Measurements from ENCODE around the gene LRRC14B. TPM values are rescaled to one million over a fixed set of nuclear protein-coding genes. Genes with fewer than 3 reads are reported as not detected.
"Not testable (repeated sequence)": the region's sequence is repeated elsewhere in the genome, so short reads cannot be mapped to it uniquely, and the experiment has no call there.

The LRRC14B gene
- total and polyA plus RNA-seq, 9 donors = 17.2 to 40.9 (median 27.4) TPM

GRCh38 chr5:233426-233825, 42.1 kb downstream of the LRRC14B start:
- H3K9me3 ChIP-seq (replicated peaks; ENCODE audit: control insufficient read depth, low read depth, low read length); H3K4me1 ChIP-seq (ENCODE audit: control insufficient read depth, insufficient read depth, low read length); H3K4me3 ChIP-seq (ENCODE audit: low read length); H3K27ac ChIP-seq (ENCODE audit: low read length); H3K27me3 ChIP-seq (ENCODE audit: control insufficient read depth, insufficient read depth, low read length); DNase-seq: not testable (repeated sequence)
- 96% methylated on average over 16 of the region's 20 CpGs for WGBS (ENCODE audit: insufficient coverage)
- peaks cover 54% of the 10 kb centered on the region for H3K36me3 ChIP-seq (ENCODE audit: control insufficient read depth, insufficient read depth, low read length)

GRCh38 chr5:234450-234849, 43.2 kb downstream of the LRRC14B start:
- H3K4me1 ChIP-seq (ENCODE audit: control insufficient read depth, insufficient read depth, low read length) = no peaks in the 10 kb centered on the region

GRCh38 chr5:235527-235926, 44.2 kb downstream of the LRRC14B start:
- peaks cover 58% of the 10 kb centered on the region for H3K36me3 ChIP-seq (ENCODE audit: control insufficient read depth, insufficient read depth, low read length)
- not testable (repeated sequence) for H3K27me3 ChIP-seq (ENCODE audit: control insufficient read depth, insufficient read depth, low read length); H3K27ac ChIP-seq (ENCODE audit: low read length); H3K4me1 ChIP-seq (ENCODE audit: control insufficient read depth, insufficient read depth, low read length); H3K9me3 ChIP-seq (replicated peaks; ENCODE audit: control insufficient read depth, low read depth, low read length); DNase-seq; H3K4me3 ChIP-seq (ENCODE audit: low read length)
- WGBS (ENCODE audit: insufficient coverage) = 100% methylated on average over 1 of the region's 9 CpGs

More at GRCh38 chr5:234450-234849, 43.2 kb downstream of the LRRC14B start:
- no peaks in the 10 kb centered on the region for H3K9me3 ChIP-seq (replicated peaks; ENCODE audit: control insufficient read depth, low read depth, low read length)
- 93% methylated on average over 5 of the region's 8 CpGs for WGBS (ENCODE audit: insufficient coverage)
- no peak overlapping the region for H3K27ac ChIP-seq (ENCODE audit: low read length)
- no peak overlapping the region for H3K4me3 ChIP-seq (ENCODE audit: low read length)
- no peak for DNase-seq
- peaks cover 53% of the 10 kb centered on the region for H3K36me3 ChIP-seq (ENCODE audit: control insufficient read depth, insufficient read depth, low read length)
- no peaks in the 10 kb centered on the region for H3K27me3 ChIP-seq (ENCODE audit: control insufficient read depth, insufficient read depth, low read length)

GRCh38 chr5:237931-238330, 46.6 kb downstream of the LRRC14B start:
- not testable (repeated sequence) for H3K27ac ChIP-seq (ENCODE audit: low read length); H3K4me3 ChIP-seq (ENCODE audit: low read length); H3K9me3 ChIP-seq (replicated peaks; ENCODE audit: control insufficient read depth, low read depth, low read length); DNase-seq; H3K4me1 ChIP-seq (ENCODE audit: control insufficient read depth, insufficient read depth, low read length); H3K27me3 ChIP-seq (ENCODE audit: control insufficient read depth, insufficient read depth, low read length)
- H3K36me3 ChIP-seq (ENCODE audit: control insufficient read depth, insufficient read depth, low read length) = peaks cover 61% of the 10 kb centered on the region
- WGBS (ENCODE audit: insufficient coverage) = no CpG with 5 or more reads among the region's 8 CpGs

GRCh38 chr5:240550-240949, 49.3 kb downstream of the LRRC14B start:
- not testable (repeated sequence) for DNase-seq; H3K4me1 ChIP-seq (ENCODE audit: control insufficient read depth, insufficient read depth, low read length); H3K27me3 ChIP-seq (ENCODE audit: control insufficient read depth, insufficient read depth, low read length); H3K9me3 ChIP-seq (replicated peaks; ENCODE audit: control insufficient read depth, low read depth, low read length); H3K4me3 ChIP-seq (ENCODE audit: low read length); H3K27ac ChIP-seq (ENCODE audit: low read length)
- WGBS (ENCODE audit: insufficient coverage) = 100% methylated on average over 1 of the region's 7 CpGs
- H3K36me3 ChIP-seq (ENCODE audit: control insufficient read depth, insufficient read depth, low read length) = peaks cover 47% of the 10 kb centered on the region

- not testable (repeated sequence) for DNase-seq; H3K4me1 ChIP-seq (ENCODE audit: control insufficient read depth, insufficient read depth, low read length); H3K4me3 ChIP-seq (ENCODE audit: low read length); H3K27ac ChIP-seq (ENCODE audit: low read length); H3K27me3 ChIP-seq (ENCODE audit: control insufficient read depth, insufficient read depth, low read length); H3K9me3 ChIP-seq (replicated peaks; ENCODE audit: control insufficient read depth, low read depth, low read length)
- WGBS (ENCODE audit: insufficient coverage) = 91% methylated on average over 8 of the region's 13 CpGs
- peaks cover 50% of the 10 kb centered on the region for H3K36me3 ChIP-seq (ENCODE audit: control insufficient read depth, insufficient read depth, low read length)
Measured at GRCh38 chr5:241045-241669, 49.9 kb downstream of the LRRC14B start.

GRCh38 chr5:243683-244367, 52.5 kb downstream of the LRRC14B start:
- 81% methylated on average over 5 of the region's 12 CpGs for WGBS (ENCODE audit: insufficient coverage)
- H3K27ac ChIP-seq (ENCODE audit: low read length); H3K4me3 ChIP-seq (ENCODE audit: low read length); DNase-seq; H3K9me3 ChIP-seq (replicated peaks; ENCODE audit: control insufficient read depth, low read depth, low read length); H3K4me1 ChIP-seq (ENCODE audit: control insufficient read depth, insufficient read depth, low read length); H3K27me3 ChIP-seq (ENCODE audit: control insufficient read depth, insufficient read depth, low read length): not testable (repeated sequence)
- H3K36me3 ChIP-seq (ENCODE audit: control insufficient read depth, insufficient read depth, low read length) = peaks cover 58% of the 10 kb centered on the region

- H3K4me3 ChIP-seq (ENCODE audit: low read length); DNase-seq; H3K9me3 ChIP-seq (replicated peaks; ENCODE audit: control insufficient read depth, low read depth, low read length); H3K27me3 ChIP-seq (ENCODE audit: control insufficient read depth, insufficient read depth, low read length); H3K27ac ChIP-seq (ENCODE audit: low read length); H3K4me1 ChIP-seq (ENCODE audit: control insufficient read depth, insufficient read depth, low read length): not testable (repeated sequence)
- H3K36me3 ChIP-seq (ENCODE audit: control insufficient read depth, insufficient read depth, low read length) = peaks cover 50% of the 10 kb centered on the region
- 50% methylated on average over 1 of the region's 5 CpGs for WGBS (ENCODE audit: insufficient coverage)
Measured at GRCh38 chr5:245717-246116, 54.4 kb downstream of the LRRC14B start.

Other genes with a start within 250 kb of the LRRC14B start
- 1.1 TPM for gene PLEKHG4B, start 99.3 kb upstream of the LRRC14B start, total RNA-seq
- gene PLEKHG4B, start 99.3 kb upstream of the LRRC14B start, polyA plus RNA-seq (ENCODE audit: insufficient read depth in 1 of 8, insufficient read length in 8 of 8, low replicate concordance in 1 of 8) = 1 to 10 TPM in 4 of 8 donors, under 1 TPM in 4; 0.46 to 2.9 (median 0.95) TPM
- 6.6 TPM for gene CCDC127, start 26.7 kb downstream of the LRRC14B start, total RNA-seq
- 10 to 100 TPM in 2 of 8 donors, 1 to 10 TPM in 6; 6.4 to 11.1 (median 8.5) TPM for gene CCDC127, start 26.7 kb downstream of the LRRC14B start, polyA plus RNA-seq (ENCODE audit: insufficient read depth in 1 of 8, insufficient read length in 8 of 8, low replicate concordance in 1 of 8)
- 99.1 TPM for gene SDHA, start 26.8 kb downstream of the LRRC14B start, total RNA-seq
- gene SDHA, start 26.8 kb downstream of the LRRC14B start, polyA plus RNA-seq (ENCODE audit: insufficient read depth in 1 of 8, insufficient read length in 8 of 8, low replicate concordance in 1 of 8) = 100 to 1,000 TPM in 6 of 8 donors, 10 to 100 TPM in 2; 86.9 to 110 (median 103) TPM
- 76.7 TPM for gene PDCD6, start 80.2 kb downstream of the LRRC14B start, total RNA-seq
- 10 to 100 TPM; 64.8 to 86.0 (median 69.1) TPM for gene PDCD6, start 80.2 kb downstream of the LRRC14B start, polyA plus RNA-seq (ENCODE audit: insufficient read depth in 1 of 8, insufficient read length in 8 of 8, low replicate concordance in 1 of 8)
- gene AHRR, start 130.2 kb downstream of the LRRC14B start, total RNA-seq = 2.8 TPM
- 1 to 10 TPM; 1.4 to 6.9 (median 2.9) TPM for gene AHRR, start 130.2 kb downstream of the LRRC14B start, polyA plus RNA-seq (ENCODE audit: insufficient read depth in 1 of 8, insufficient read length in 8 of 8, low replicate concordance in 1 of 8)